HG02798 (cell line): ENCODE data around the gene RFX8.
"Not testable (repeated sequence)": the region's sequence is repeated elsewhere in the genome, so short reads cannot be mapped to it uniquely, and the experiment has no call there.

Experiments
- ATAC-seq: cut with Tn5 transposase; IDR thresholded peaks from one replicate; pipeline ENCODE4 v1.9.1; 2021; ENCODE audit warnings: mild to moderate bottlenecking; ENCODE audit not compliant: unreplicated experiment, poor library complexity

The RFX8 gene

GRCh38 chr2:101442667-101443061 is 32.2 kb downstream of the RFX8 start:
- ATAC-seq, result no peak

DNA sequence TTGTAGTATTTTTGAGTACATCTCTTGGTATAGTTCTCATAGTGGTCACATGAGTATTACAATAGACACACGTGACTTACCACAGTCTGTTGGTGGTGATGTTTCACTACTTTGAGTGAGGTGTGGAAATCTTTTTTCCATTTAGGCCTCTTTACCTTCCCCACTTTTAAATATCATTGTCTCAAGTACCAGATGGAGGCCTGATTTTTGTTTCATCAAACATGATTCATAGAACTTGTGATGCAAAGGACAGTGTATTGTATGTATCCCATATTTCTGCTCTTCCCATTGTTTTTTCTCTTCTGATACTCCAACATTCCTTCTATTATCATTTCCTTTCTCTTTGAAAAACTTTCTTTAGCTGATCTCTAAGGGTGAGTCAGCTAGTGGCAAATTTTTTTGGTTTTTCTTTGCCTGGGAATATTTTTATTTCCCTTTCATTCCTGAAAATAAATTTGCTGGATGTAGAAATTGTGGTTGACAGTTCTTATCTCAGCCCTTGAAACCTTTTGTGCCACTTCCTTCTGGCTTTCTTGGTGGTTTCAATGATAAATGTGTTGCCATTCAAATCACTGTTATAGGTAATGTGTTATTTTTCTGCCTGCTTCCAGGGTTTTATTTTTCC is 32.8 kb downstream of the RFX8 start:
- no peak for ATAC-seq

- no peak for ATAC-seq
Observed at GRCh38 chr2:101440127-101440738, 34.7 kb downstream of the RFX8 start.

- ATAC-seq, result no peak
Observed at GRCh38 chr2:101439716-101440115, 35.2 kb downstream of the RFX8 start.

GRCh38 chr2:101438555-101438954 is 36.4 kb downstream of the RFX8 start:
- ATAC-seq, result not testable (repeated sequence)

GRCh38 chr2:101435001-101435862 is 39.7 kb downstream of the RFX8 start:
- ATAC-seq, result no peak

GRCh38 chr2:101433465-101433864 is 41.4 kb downstream of the RFX8 start:
- no peak for ATAC-seq

- ATAC-seq, result no peak
Observed at GRCh38 chr2:101432411-101433181, 42.3 kb downstream of the RFX8 start.

GRCh38 chr2:101431486-101431885 is 43.4 kb downstream of the RFX8 start:
- no peak for ATAC-seq

DNA sequence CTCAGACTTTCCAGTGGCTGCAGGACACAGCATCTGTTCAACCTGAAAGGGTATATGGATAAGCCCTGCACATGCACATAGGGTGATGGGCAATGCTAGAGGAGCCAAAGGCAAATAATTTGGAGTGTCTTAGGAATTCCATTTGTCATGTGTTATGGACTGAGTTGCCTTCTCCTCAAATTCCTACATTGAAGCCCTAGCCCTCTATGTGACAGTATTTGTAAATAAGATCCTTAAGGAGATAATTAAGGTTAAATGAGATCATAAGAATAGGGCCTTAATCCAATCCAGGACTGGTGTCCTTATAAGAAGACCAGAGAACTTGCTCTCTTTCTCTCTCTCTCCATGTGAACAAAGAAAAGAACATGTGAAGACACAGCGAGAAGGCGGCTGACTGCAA is 44.8 kb downstream of the RFX8 start:
- no peak for ATAC-seq

DNA sequence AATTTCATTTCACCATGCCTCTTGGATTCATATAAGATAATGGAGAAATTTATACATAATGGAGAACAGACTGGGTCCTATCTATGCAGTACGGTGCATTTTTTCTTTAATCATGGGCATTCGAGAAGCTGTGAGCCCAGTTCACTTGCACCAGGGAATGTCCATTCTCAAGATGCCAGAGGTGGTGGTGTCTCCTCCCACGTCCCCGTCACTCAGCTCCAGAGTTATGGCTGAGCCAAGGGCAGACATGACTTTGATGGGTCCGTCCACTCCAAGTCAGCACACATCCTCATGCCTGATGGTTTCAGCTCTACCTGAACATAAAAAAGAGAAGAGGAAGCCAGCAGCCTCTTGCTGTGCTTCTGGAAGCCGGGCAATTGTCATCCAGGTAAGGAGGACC is 45.5 kb downstream of the RFX8 start:
- ATAC-seq, result no peak

- no peak for ATAC-seq
Observed at GRCh38 chr2:101428422-101429176, 46.3 kb downstream of the RFX8 start.

GRCh38 chr2:101427743-101428142 is 47.2 kb downstream of the RFX8 start:
- no peak for ATAC-seq

GRCh38 chr2:101427240-101427639 is 47.7 kb downstream of the RFX8 start:
- ATAC-seq, result no peak

- no peak for ATAC-seq
Observed at GRCh38 chr2:101426822-101427221, 48.1 kb downstream of the RFX8 start.

- ATAC-seq, result no peak
Observed at GRCh38 chr2:101420623-101421022, 54.3 kb downstream of the RFX8 start.

DNA sequence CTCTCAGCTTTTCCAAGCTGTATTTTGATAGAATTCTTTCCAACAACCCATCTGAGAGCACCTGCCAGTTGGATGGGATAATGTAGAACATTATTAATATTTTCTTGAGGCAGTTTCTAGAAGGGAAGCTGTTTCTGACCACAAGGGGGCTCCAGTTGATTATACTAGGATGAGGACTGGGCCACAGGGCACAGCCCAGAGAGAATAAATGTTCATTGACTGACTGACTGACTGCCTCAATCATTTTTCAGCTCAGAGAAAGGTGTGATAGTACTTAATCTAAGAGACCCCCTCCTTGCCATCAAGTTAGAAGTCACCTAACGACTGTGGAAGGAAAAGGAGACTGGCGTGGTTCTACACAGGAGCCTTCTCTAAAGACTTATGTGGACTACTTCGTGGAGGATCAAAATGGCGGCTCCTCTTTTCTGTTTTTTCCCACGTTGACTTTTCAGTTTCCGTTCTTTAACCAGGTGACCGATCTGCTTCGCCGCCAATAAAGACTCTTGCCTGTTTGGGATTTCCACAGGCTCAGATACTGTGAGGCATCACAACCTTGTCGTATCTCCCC is 55.7 kb downstream of the RFX8 start:
- no peak for ATAC-seq

- no peak for ATAC-seq
Observed at GRCh38 chr2:101418460-101419095, 56.3 kb downstream of the RFX8 start.

DNA sequence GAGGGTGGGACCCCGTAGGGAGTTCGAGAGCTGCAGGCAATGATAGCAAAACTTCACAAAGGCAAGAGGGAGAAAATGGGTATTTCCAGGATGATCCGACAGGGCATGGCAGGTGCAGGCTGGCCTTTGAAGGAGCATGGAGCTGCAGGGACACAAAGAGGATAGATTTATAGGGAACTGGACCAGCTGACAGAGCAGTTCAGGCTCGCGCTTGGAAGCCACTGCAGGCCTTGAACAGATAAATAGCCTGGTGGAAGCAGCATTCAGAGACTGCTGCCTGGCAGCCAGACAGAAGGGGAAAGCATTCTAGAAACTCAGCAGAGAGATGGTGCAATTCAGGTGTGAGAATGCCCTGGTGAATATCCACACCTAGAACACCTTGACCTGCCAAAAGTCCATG is 58.3 kb downstream of the RFX8 start:
- no peak for ATAC-seq
